Panc1 (cell line): ENCODE measurements around the gene ADA.

Experiments
- CTCF ChIP-seq: fragments of 450-650 bp; IDR thresholded peaks from 2 replicates; pipeline ENCODE4 v1.5.1; 2017; ENCODE audit warnings: mild to moderate bottlenecking
- SIN3A ChIP-seq: IDR thresholded peaks from 2 replicates; pipeline ENCODE4 v1.6.1; 2012; ENCODE audit warnings: low read depth, mild to moderate bottlenecking, low read length, moderate library complexity, borderline replicate concordance; ENCODE audit not compliant: insufficient read depth
- TCF7L2 ChIP-seq: IDR thresholded peaks from 2 replicates; pipeline ENCODE4 v1.6.1; 2011; ENCODE audit warnings: mild to moderate bottlenecking, low read depth, low read length, inconsistent platforms

GRCh38 chr20:44586289-44586911 is 65.1 kb downstream of the ADA start:
- TF ChIP-seq CTCF (no peak), SIN3A (no peak), TCF7L2 (no peak)
